ENCODE results near the gene OR6S1. TPM values are rescaled to one million over a fixed set of nuclear protein-coding genes. Genes with fewer than 3 reads are reported as not detected.

The OR6S1 gene
- total RNA-seq, 1 donor from 2014 or later, result not detected

Other genes starting within 250 kb of the OR6S1 start
- 35.3 and 36.3 TPM in 2 replicates for gene TEP1, start 228.2 kb downstream of the OR6S1 start, total RNA-seq
- 0.05 and 0.11 TPM in 2 replicates for gene KLHL33, start 205.5 kb downstream of the OR6S1 start, total RNA-seq
- 64.5 and 66.6 TPM in 2 replicates for gene OSGEP, start 186.9 kb downstream of the OR6S1 start, total RNA-seq
- 169 and 170 TPM in 2 replicates for gene APEX1, start 186.5 kb downstream of the OR6S1 start, total RNA-seq
- 34.2 and 36.1 TPM in 2 replicates for gene PIP4P1, start 180.3 kb downstream of the OR6S1 start, total RNA-seq
- gene PNP, start 172.3 kb downstream of the OR6S1 start, total RNA-seq, result 158 and 160 TPM in 2 replicates
- gene RNASE10, start 136.2 kb downstream of the OR6S1 start, total RNA-seq, result 0.50 and 0.52 TPM in 2 replicates
- not detected in 2 replicates for gene RNASE9, start 80.6 kb downstream of the OR6S1 start, total RNA-seq
- not detected in 2 replicates for gene RNASE11, start 53.7 kb downstream of the OR6S1 start, total RNA-seq
- not detected in 2 replicates for gene RNASE12, start 50.3 kb downstream of the OR6S1 start, total RNA-seq
- gene RNASE4, start 42.9 kb upstream of the OR6S1 start, total RNA-seq, result 1.2 and 1.3 TPM in 2 replicates
- gene ANG, start 47.1 kb upstream of the OR6S1 start, total RNA-seq, result 0.77 and 0.98 TPM in 2 replicates
- gene EDDM3A, start 104.2 kb upstream of the OR6S1 start, total RNA-seq, result not detected in 2 replicates
- gene EDDM3B, start 126.7 kb upstream of the OR6S1 start, total RNA-seq, result not detected in 2 replicates
- 3.3 and 3.5 TPM in 2 replicates for gene RNASE6, start 139.6 kb upstream of the OR6S1 start, total RNA-seq
- not detected in 2 replicates for gene RNASE1, start 161.2 kb upstream of the OR6S1 start, total RNA-seq
- not detected in 2 replicates for gene RNASE3, start 249.7 kb upstream of the OR6S1 start, total RNA-seq